Stimulated activated CD8-positive, alpha-beta memory T cell treated with anti-CD3 and anti-CD28 coated beads, Interleukin-4, amount 100 ng/mL, for 1 hour (primary cell): ENCODE data around the gene TRAK1.

Source experiments
- DNase-seq, 2 donors: peaks; one replicate each; pipeline ENCODE4 v3.0.0-alpha.2; 2020; ENCODE audit warnings: low read depth in 2 of 2, low spot score in 1 of 2

Gene TRAK1

GRCh38 chr3:42229266-42229941 is 138.2 kb downstream of the TRAK1 start:
- DNase-seq, result no peak

GRCh38 chr3:42229942-42230688 is 139.0 kb downstream of the TRAK1 start:
- DNase-seq, result no peak

DNA sequence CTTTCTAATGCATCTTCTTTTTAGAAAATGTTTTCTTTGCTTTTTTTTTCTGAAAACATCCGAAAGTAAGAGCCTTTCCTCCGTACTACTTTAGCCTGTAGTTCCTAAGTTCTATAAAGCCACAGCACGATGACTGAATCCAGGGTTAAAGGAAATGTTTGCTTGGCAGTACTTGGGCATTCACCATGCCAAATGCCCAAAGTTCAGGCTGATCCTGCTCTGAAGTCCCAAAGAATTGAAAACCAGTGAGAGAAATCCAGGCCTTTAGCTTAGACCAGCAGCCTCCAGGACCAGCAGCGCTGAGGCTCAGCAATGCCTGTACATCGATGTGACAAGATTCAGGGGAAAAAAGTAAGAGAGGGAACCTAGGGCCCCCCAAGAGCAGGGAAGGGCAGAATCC is 139.7 kb downstream of the TRAK1 start:
- no peak for DNase-seq

GRCh38 chr3:42235532-42235931 is 144.4 kb downstream of the TRAK1 start:
- DNase-seq, result no peak

DNA sequence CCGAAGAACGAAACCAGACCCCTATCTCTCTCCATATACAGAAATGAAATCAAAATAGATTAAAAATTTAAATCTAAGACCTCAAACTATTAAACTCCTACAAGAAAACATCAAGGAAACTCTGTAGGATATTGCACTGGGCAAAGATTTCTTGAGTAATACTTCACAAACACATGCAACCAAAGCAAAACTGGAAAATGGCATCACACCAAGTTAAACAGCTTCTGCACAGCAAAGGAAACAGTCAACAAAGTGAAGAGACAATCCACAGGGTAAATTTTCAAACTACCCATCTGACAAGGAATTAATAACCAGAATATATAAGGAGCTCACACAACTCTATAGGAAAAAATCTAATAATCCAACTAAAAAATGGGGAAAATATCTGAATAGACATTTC is 145.5 kb downstream of the TRAK1 start:
- DNase-seq, result no peak

DNA sequence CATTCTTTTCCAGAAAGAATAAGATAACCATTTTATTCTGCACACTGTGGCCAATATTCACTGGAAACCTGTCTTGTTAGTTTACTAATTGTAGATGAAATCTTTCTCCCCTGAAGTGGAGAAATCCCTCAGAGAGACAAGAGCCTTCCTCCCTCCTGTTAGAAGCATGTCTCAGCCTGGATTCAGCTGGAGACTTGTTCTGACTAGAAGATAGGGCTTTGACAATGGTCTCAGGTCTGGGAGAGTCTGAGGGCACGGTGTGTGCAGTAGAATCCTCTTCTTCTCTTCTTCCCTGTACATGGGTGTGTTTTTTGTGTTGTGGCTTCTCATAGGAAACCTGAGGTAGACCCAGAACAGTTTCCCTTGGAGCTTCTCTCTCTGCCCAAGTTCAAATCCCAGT is 154.9 kb downstream of the TRAK1 start:
- DNase-seq, result no peak

DNA sequence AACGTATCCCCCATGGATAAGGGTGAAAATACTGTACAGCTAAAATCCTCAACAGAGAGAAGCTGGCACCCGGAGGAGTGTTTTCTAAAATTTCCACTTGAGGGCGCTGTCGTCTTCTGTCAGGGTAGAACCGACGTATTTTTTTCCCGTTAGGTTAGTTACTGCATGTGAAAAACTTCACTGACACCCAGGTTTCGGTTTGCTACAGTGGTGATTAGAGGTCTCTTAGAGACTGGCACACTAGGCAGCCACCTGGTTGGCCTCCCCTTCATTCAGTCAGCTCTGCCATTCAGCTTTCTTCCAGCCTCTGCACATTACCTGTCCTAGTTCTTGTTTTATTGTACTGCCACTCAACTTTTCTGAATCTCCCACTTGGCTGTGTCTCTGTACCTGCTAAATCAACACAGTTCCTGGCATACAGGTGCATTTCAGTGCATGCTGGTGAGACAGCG is 156.4 kb downstream of the TRAK1 start:
- peak; percentile 14 to 30 for DNase-seq

- DNase-seq, result no peak
Measured at GRCh38 chr3:42250761-42251160, 159.6 kb downstream of the TRAK1 start.

- no peak for DNase-seq
Measured at GRCh38 chr3:42254566-42254965, 163.4 kb downstream of the TRAK1 start.

- no peak for DNase-seq
Measured at GRCh38 chr3:42256135-42256819, 165.1 kb downstream of the TRAK1 start.

DNA sequence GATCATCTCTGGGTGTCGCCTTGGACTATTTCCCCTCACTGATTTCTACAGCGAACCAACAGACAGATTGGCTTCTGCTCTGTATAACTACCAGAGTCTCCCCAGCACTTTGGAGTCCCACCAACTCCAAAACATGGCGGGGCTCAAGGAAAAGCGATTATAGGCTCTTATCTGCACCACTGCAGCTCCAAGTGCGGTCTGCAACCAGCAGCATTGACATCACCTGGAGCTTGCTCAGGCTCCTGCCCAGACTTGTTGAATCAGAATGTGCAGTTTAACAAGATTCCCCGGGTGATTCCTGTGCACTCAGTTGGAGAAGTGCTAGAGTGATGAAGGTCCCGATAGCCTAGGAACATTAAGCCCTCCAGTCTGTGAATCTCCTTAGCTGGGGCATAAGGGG is 165.8 kb downstream of the TRAK1 start:
- no peak for DNase-seq

DNA sequence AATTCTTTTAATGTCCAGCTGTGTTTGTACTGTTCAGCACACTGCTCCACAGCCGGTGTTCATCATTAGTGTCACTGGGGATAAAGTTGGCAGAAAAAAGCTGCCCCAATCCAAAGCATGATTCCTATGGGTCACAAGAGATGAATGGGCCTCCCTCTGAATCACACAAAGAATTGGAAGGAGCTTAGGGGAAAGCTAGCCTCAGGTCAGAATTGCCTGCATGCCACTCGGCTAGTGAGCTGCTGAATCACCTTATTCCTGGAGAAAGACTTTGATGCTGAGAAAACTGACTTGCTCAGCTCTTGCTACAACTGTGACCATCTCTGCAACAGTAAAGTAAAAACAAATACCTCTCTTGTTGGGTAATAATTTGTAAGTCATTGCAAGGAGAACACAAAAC is 171.4 kb downstream of the TRAK1 start:
- DNase-seq, result no peak

DNA sequence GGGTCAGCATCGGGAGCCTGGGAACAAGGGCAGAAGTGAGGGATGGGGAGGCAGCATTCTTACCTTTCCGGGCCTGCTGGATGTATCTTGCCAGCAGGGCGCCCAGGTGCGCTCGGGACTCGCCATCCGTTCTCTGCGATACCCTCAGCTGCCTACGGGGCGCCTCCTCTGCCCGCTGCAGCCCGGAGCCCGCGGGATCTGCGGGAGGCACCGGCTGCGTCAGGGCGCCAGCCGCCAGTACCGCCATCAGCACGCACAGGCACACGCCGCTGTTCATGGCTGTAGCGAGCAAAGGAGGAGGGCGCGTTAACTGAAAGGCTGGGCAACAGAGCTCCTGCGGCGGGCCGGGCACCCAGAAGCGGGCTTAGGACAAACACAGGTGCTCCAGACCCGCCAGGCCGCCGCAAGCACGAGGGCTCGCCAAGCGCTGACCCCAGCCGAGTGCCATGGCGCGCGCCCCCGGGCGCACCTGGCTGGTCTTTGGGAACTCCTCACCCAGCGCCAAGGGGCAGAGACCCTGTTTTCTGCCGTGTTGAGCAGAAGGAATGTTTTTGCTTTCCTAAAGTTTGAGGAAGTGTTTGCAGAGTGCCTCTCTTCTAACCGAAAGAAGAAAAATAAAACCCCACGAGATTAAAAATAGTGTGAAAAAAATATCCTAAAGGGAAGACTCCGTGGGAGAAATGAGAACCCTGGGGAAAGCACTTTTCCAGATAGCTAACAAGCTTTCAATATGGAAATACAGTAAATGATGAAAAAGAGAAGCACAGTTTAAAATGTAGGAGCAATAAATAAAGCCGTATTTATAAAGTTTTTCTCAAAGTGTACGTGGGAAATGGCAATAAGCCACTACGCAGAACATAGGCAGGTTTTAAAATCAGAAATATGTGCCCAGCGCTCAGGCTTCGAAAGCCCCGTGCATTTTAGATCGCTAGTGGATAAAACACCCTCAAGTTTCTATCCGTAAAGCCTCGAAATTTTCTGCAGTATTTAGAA is 172.5 kb downstream of the TRAK1 start:
- no peak for DNase-seq

GRCh38 chr3:42264399-42265058 is 173.4 kb downstream of the TRAK1 start:
- DNase-seq, result no peak

DNA sequence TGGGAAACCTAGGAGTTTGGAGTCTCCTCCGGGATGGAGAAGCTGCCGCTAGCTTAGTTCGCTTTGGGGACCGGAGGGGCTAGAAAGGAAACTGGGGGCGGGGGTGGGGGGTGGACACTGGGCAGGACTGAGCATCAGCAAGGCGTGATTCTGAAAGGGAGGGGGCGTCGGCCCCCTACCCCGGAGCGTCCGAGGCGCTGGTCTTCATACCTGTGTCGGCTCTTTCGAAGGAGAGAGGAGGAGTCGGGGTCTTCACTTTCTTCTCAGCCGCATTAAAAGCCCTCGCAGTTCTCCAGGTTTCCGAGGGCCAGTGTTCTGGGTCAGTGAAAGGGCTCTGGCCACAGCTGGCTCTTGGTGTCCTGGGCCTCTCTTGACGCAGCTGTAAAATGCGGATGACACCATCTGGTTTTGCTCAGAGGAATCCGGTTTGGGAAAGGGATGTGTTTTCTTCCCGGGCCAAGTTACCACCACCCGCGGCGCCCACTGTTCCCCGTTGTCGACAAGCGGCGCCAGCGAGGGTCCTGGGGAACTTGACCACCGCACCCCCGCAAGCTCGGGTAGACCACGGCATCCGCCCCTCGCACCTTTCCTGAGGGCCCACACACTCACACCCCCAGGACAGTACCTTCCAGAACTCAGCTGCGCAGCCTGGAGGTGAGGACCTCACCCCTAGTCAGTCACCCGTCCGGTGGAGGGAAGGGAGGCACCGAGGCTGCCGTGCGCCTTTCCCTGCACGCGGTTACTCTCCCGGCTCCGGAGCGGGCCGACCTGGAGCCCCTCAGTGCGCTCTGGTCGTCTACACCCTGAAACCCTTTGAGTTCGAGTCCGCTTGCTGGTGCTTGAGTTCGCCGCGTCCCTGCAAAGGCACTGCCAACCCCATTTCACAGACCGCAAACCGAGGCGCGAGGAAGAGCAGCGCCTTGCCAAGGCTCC is 174.2 kb downstream of the TRAK1 start:
- DNase-seq, result no peak

DNA sequence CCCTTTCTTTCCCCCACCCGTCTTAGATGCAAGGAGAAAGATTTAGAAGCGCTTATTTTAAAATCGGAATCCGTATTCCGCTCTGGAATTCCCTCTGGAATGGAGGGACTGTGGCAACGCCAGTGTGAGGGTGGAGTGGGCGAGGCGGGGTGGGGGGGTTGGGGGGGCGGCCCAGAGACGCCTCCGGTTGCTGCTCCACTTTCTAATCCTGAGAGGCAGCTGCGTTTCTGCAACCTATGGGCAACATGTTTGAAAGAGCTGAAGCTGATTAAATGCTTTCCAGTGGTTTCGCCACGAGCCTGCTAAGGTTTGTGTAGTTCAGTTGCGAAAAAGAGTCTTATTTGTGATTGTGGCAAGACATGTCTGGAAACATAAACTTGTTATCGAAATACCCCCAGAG is 174.9 kb downstream of the TRAK1 start, which contains the start of gene CCK:
TSS of gene CCK (minus strand) at position 101 of the 400 bp plus-strand sequence. CDS start 2,555 bp downstream, outside the sequence.
- DNase-seq, result no peak

GRCh38 chr3:42267878-42268277 is 176.7 kb downstream of the TRAK1 start:
- no peak for DNase-seq

DNA sequence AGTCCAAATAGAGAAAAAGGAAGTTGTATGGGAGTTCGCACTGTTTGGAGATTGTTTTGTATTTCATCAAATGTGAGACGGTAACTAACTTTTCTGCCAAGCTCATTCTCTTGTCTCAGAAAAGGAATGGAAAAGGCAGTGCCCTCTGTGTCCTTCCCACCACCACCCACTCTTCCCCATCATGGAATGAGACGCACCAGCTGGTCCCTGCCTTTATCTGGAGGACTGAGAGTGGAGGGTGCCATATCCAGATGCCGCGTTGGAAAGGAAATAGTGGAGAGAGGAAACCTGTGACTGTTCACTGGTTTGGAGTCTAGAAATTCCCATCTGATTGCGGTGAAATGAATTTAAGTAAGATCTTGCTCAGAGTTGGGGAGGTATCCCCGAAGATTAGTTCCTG is 178.5 kb downstream of the TRAK1 start:
- DNase-seq, result no peak

DNA sequence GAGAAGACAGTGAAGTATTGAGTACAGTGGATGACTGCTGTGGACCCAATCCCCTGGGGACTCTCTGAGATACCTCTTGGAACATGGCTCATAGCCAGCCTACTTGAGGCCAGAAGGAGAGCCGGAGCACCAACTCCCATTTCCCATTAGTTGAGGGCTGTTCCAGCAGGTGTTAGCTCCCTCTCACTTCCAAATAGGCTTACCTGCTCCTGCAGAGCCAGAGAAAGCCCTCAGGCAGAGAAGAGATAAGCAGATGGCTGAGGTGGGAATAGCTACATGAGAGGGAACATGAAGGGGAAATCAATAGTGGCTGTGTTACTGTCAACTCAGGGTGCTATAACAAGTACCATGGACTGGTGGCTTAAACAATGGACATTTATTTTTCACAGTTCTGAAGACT is 179.4 kb downstream of the TRAK1 start:
- DNase-seq, result no peak
